NCI-H2227 treated with DMSO at 0.1 percent for 48 hours (cell line): ENCODE measurements around the gene SEL1L.
"Not testable (repeated sequence)": the region's sequence is repeated elsewhere in the genome, so short reads cannot be mapped to it uniquely, and the experiment has no call there.

ENCODE experiments used
- DNase-seq: peaks from one replicate; lab custom pipeline; 2025; lab: John Stamatoyannopoulos, UW

The SEL1L gene

GRCh38 chr14:81533536-81534343 lies at the start of gene SEL1L:
Gene SEL1L (minus strand): TSS chr14:81533853. CDS start chr14:81533744, 109 bp downstream.
- DNase-seq: peak; percentile 98

GRCh38 chr14:81582420-81582819 lies 48.8 kb upstream of the SEL1L start:
- no peak for DNase-seq

- no peak for DNase-seq
These were observed 45.5 kb upstream of the SEL1L start for GRCh38 chr14:81579115-81579514.

- no peak for DNase-seq
These were observed 37.8 kb upstream of the SEL1L start for GRCh38 chr14:81571437-81571836.

- DNase-seq: no peak
These were observed 33.6 kb upstream of the SEL1L start for GRCh38 chr14:81567302-81567701.

GRCh38 chr14:81565441-81566290 lies 32.0 kb upstream of the SEL1L start:
- no peak for DNase-seq

- no peak for DNase-seq
These were observed 29.2 kb upstream of the SEL1L start for GRCh38 chr14:81562818-81563217.

- DNase-seq: no peak
These were observed 27.6 kb upstream of the SEL1L start for GRCh38 chr14:81561084-81561775.

GRCh38 chr14:81559385-81559784 lies 25.7 kb upstream of the SEL1L start:
- no peak for DNase-seq

- no peak for DNase-seq
These were observed 23.5 kb upstream of the SEL1L start for GRCh38 chr14:81557146-81557545.

- no peak for DNase-seq
These were observed 22.0 kb upstream of the SEL1L start for GRCh38 chr14:81555684-81556083.

- no peak for DNase-seq
These were observed 21.4 kb upstream of the SEL1L start for GRCh38 chr14:81555051-81555450.

- no peak for DNase-seq
These were observed 17.8 kb upstream of the SEL1L start for GRCh38 chr14:81551471-81551870.

GRCh38 chr14:81550001-81550637 lies 16.5 kb upstream of the SEL1L start:
- no peak for DNase-seq

GRCh38 chr14:81541206-81541605 lies 7.6 kb upstream of the SEL1L start:
- not testable (repeated sequence) for DNase-seq

- no peak for DNase-seq
These were observed 3.5 kb upstream of the SEL1L start for GRCh38 chr14:81537193-81537592.

GRCh38 chr14:81536241-81536771 lies 2.7 kb upstream of the SEL1L start:
- DNase-seq: no peak

- DNase-seq: no peak
These were observed 1.9 kb upstream of the SEL1L start for GRCh38 chr14:81535396-81536164.

GRCh38 chr14:81534510-81535074 lies 939 bp upstream of the SEL1L start:
- no peak for DNase-seq

GRCh38 chr14:81533212-81533535 lies 479 bp downstream of the SEL1L start:
- DNase-seq: no peak

GRCh38 chr14:81529391-81529790 lies 4.3 kb downstream of the SEL1L start:
- DNase-seq: no peak
